Left lung (tissue), 10 donors: ENCODE results near the gene BCKDHB. TPM values are rescaled to one million over a fixed set of nuclear protein-coding genes. Genes with fewer than 3 reads are reported as not detected.

ENCODE experiments used
- ATAC-seq: fragments of 200-7000 bp; cut with Tn5 transposase; one replicate; pipeline ENCODE4 v1.9.1; 2020; ENCODE audit warnings: moderate library complexity
- DNase-seq, 4 donors: peaks; one replicate each; pipeline ENCODE4 v3.0.0-alpha.2; 2013 to 2020
- H3K27ac ChIP-seq, 2 donors: fragments of 200-600 bp; sonication (generic) in 1 of 2; one replicate each; pipeline versions ENCODE4 v1.5.0 to v1.8.0; 2020 to 2021
- H3K27me3 ChIP-seq, 2 donors: fragments of 200-600 bp; sonication (generic) in 1 of 2; one replicate each; pipeline versions ENCODE4 v1.5.0 to v1.8.0; 2020 to 2021
- H3K36me3 ChIP-seq, 2 donors: fragments of 200-600 bp; sonication (generic) in 1 of 2; one replicate each; pipeline versions ENCODE4 v1.5.0 to v1.8.0; 2020 to 2021
- H3K4me1 ChIP-seq, 2 donors: fragments of 200-600 bp; one replicate each; pipeline ENCODE4 v1.8.0; 2021
- H3K4me3 ChIP-seq, 2 donors: fragments of 200-600 bp; sonication (generic) in 1 of 2; one replicate each; pipeline versions ENCODE4 v1.5.0 to v1.8.0; 2020 to 2021; ENCODE audit warnings: mild to moderate bottlenecking in 1 of 2
- H3K9me3 ChIP-seq, 2 donors: fragments of 200-600 bp; sonication (generic) in 1 of 2; one replicate each; pipeline versions ENCODE4 v1.5.0 to v1.8.0; 2020 to 2021
- intact Hi-C, 2 donors: fragments of 100-400 bp; cut with DNase I; formaldehyde crosslinking; loops; one replicate each; pipeline versions ENCODE4 v1.11.2 to v1.14.2; 2022
- polyA plus RNA-seq, 6 donors: library from polyadenylated mRNA; unstranded; fragments of 120-200 nt; gene quantifications; one replicate each; pipeline ENCODE4 v1.2.1, GENCODE V29; 2013; ENCODE audit not compliant: insufficient read length in 6 of 6
- total RNA-seq, 2 donors: library from RNA; stranded (reverse); fragmentation: NEBNext Ultra II Directional; extraction: Animal tissue kit (Norgen Biotek cat#: 25700); gene quantifications; one replicate each; pipeline ENCODE4 v1.2.1, GENCODE V29; 2021
- TF ChIP-seq, protein P1 (sequence below), 2 donors: fragments of 200-600 bp; sonication (generic) in 1 of 2; IDR thresholded peaks; one replicate each; pipeline versions ENCODE4 v1.5.0 to v1.8.0; 2021; ENCODE audit warnings: antibody characterized with exemption in 2 of 2
- donor health status: DM: no; HTN: yes; CAD: no.
- donor health status: DM: no; HTN: no; CAD: no.

BCKDHB gene
- total and polyA plus RNA-seq, 8 donors: 15.1 to 26.1 (median 22.0) TPM

DNA sequence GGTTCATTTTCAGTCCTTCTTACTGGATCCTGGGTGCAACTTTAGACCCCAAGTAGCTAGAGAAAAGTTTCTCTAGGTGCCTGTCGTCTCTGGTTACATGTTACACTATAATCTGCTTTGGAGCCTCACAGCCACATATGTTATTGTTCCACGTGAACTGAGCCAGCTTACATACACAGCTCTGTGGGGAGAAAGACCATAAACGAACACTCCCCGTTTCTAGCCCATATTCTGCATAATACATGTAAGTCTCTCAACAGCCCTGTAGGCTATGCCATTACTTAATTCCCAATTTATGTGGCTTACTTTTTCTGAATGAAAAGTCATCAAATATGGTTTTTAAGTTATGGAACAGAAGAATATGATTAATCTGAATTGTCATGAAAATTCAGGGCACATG is 233.8 kb downstream of the BCKDHB start:
- Histone ChIP-seq H3K4me3 (no peak overlapping the region), H3K9me3 (no peaks in the 10 kb centered on the region), H3K27me3 (no peaks in the 10 kb centered on the region), H3K4me1 (no peaks in the 10 kb centered on the region), H3K27ac (no peak overlapping the region), H3K36me3 (no peaks in the 10 kb centered on the region)
- ATAC-seq (no peak), DNase-seq (no peak)
- intact Hi-C loops: no loop called here
- TF ChIP-seq, protein P1, sequence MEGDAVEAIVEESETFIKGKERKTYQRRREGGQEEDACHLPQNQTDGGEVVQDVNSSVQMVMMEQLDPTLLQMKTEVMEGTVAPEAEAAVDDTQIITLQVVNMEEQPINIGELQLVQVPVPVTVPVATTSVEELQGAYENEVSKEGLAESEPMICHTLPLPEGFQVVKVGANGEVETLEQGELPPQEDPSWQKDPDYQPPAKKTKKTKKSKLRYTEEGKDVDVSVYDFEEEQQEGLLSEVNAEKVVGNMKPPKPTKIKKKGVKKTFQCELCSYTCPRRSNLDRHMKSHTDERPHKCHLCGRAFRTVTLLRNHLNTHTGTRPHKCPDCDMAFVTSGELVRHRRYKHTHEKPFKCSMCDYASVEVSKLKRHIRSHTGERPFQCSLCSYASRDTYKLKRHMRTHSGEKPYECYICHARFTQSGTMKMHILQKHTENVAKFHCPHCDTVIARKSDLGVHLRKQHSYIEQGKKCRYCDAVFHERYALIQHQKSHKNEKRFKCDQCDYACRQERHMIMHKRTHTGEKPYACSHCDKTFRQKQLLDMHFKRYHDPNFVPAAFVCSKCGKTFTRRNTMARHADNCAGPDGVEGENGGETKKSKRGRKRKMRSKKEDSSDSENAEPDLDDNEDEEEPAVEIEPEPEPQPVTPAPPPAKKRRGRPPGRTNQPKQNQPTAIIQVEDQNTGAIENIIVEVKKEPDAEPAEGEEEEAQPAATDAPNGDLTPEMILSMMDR (IDR thresholded peaks at IDR 0.05): no peak

- Histone ChIP-seq H3K4me1 (no peaks in the 10 kb centered on the region), H3K4me3 (no peak overlapping the region), H3K27me3 (no peaks in the 10 kb centered on the region), H3K27ac (no peak overlapping the region), H3K9me3 (no peaks in the 10 kb centered on the region), H3K36me3 (no peaks in the 10 kb centered on the region)
- ATAC-seq (no peak), DNase-seq (no peak)
- TF ChIP-seq, protein P1 (IDR thresholded peaks at IDR 0.05): no peak
- intact Hi-C loops: no loop called here
These were observed 234.2 kb downstream of the BCKDHB start for GRCh38 chr6:80340686-80341085.

DNA sequence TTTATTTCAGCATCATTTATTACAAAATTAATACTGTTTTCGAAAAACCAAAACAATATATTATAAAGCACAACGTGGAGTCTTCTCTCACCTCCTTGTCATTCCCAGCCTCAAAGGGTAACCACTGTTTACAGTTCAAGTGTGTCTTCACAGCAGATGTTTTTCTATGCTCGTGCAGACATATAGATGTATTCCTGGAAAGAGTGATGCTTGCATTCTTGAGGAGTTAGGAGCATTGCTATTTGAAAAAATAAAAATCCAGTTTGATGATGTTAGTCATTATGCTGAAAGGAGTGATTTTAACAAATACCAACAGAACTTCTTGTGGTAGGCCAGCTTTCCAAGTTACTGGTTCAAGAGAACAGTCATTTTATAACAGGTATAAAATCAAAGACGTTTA is 234.9 kb downstream of the BCKDHB start:
- Histone ChIP-seq H3K36me3 (no peaks in the 10 kb centered on the region), H3K9me3 (no peaks in the 10 kb centered on the region), H3K27ac (no peak overlapping the region), H3K4me3 (no peak overlapping the region), H3K27me3 (no peaks in the 10 kb centered on the region), H3K4me1 (no peaks in the 10 kb centered on the region)
- DNase-seq (no peak), ATAC-seq (no peak)
- TF ChIP-seq, protein P1 (IDR thresholded peaks at IDR 0.05): no peak
- intact Hi-C loops: no loop called here

GRCh38 chr6:80343511-80343910 is 237.0 kb downstream of the BCKDHB start:
- intact Hi-C loops: no loop called here
- no peak for DNase-seq
- H3K36me3 ChIP-seq: no peaks in the 10 kb centered on the region

DNA sequence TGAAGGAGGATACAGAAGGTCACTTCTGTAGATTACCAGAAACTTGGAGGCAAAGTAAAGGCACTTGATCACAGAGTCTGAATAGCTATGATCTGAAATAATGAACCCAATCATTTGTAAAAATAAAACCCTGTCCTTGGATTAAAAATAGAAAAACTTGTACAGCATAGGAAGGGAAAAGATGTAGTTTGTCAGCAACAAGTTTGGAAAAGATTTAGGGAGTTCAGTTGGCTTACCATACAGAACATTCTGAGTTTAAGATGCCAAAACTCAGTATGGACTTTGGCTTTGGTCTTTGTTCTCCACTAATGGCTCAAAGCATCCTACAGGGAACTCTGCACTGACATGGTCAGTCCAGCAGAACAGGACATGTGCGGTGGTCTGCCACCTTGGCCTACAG is 240.6 kb downstream of the BCKDHB start:
- intact Hi-C loops: no loop called here
- H3K27me3 ChIP-seq: no peaks in the 10 kb centered on the region
- no peak overlapping the region for H3K27ac ChIP-seq
- no peak for DNase-seq
- H3K9me3 ChIP-seq: no peaks in the 10 kb centered on the region
- no peaks in the 10 kb centered on the region for H3K36me3 ChIP-seq
- no peak for ATAC-seq
- H3K4me1 ChIP-seq: no peaks in the 10 kb centered on the region
- no peak overlapping the region for H3K4me3 ChIP-seq
- TF ChIP-seq, protein P1 (IDR thresholded peaks at IDR 0.05): no peak

More at GRCh38 chr6:80343511-80343910, 237.0 kb downstream of the BCKDHB start:
- Histone ChIP-seq H3K4me1 (no peaks in the 10 kb centered on the region), H3K27me3 (no peaks in the 10 kb centered on the region), H3K9me3 (no peaks in the 10 kb centered on the region), H3K27ac (no peak overlapping the region), H3K4me3 (no peak overlapping the region)
- TF ChIP-seq, protein P1 (IDR thresholded peaks at IDR 0.05): no peak
- ATAC-seq: no peak
